Naive thymus-derived CD8-positive, alpha-beta T cell (primary cell): Measurements from ENCODE around the gene PLEKHA7. TPM values are rescaled to one million over a fixed set of nuclear protein-coding genes. Genes with fewer than 3 reads are reported as not detected.

ENCODE experiments used
- ATAC-seq, 2 donors: fragments of 150-1000 bp; cut with Tn5 transposase in 1 of 2; sonication (Bioruptor Pico), chemical (Tn5 transposase) in 1 of 2; 1 replicate in 1 of 2; 2 replicates in 1 of 2; pipeline ENCODE4 v1.10.0; 2021; ENCODE audit warnings: mild to moderate bottlenecking in 2 of 2, moderate library complexity in 2 of 2
- POLR2A ChIA-PET: fragments of 350-600 bp; sonication (Branson Sonifier 250); formaldehyde crosslinking; loops from one replicate; lab custom pipeline; 2021; ENCODE audit warnings: antibody characterized with exemption; lab: Charles Lee
- DNase-seq, 10 donors: peaks; one replicate each; pipeline versions ENCODE4 v3.0.0 to v3.0.0-alpha.2; 2020 to 2022
- H3K27ac Mint-ChIP-seq, 10 donors: one replicate each; pipeline ENCODE4 v1.8.0; 2020 to 2022; ENCODE audit warnings: mild to moderate bottlenecking in 10 of 10, mixed read lengths in 10 of 10, moderate library complexity in 4 of 10, inconsistent platforms in 1 of 10
- H3K27me3 Mint-ChIP-seq, 5 donors: one replicate each; pipeline ENCODE4 v1.8.0; 2021 to 2022; ENCODE audit warnings: mixed read lengths in 5 of 5
- H3K36me3 Mint-ChIP-seq, 3 donors: one replicate each; pipeline ENCODE4 v1.8.0; 2020 to 2022; ENCODE audit warnings: mixed read lengths in 3 of 3, mild to moderate bottlenecking in 2 of 3, inconsistent platforms in 1 of 3
- H3K4me1 Mint-ChIP-seq, 4 donors: one replicate each; pipeline ENCODE4 v1.8.0; 2021 to 2022; ENCODE audit warnings: mixed read lengths in 4 of 4
- H3K4me3 Mint-ChIP-seq, 10 donors: one replicate each; pipeline ENCODE4 v1.8.0; 2020 to 2022; ENCODE audit warnings: mild to moderate bottlenecking in 10 of 10, mixed read lengths in 10 of 10, moderate library complexity in 6 of 10, inconsistent platforms in 1 of 10
- H3K9me3 Mint-ChIP-seq, 9 donors: one replicate each; pipeline ENCODE4 v1.8.0; 2020 to 2022; ENCODE audit warnings: mixed read lengths in 9 of 9, mild to moderate bottlenecking in 3 of 9, inconsistent platforms in 1 of 9, moderate library complexity in 1 of 9
- polyA plus RNA-seq, 3 donors: library from polyadenylated mRNA; unstranded; fragments of 300-500 nt; fragmentation: Illumina TruSeq; gene quantifications; one replicate each; pipeline ENCODE4 v1.2.3, GENCODE V29; 2021
- total RNA-seq, 8 experiments: library from RNA in 2 of 8; stranded (reverse) in 2 of 8; gene quantifications; one replicate each; pipeline ENCODE4 v1.2.3 and lab custom pipeline; 2021 to 2026

PLEKHA7 gene
- total and polyA plus RNA-seq, 5 experiments from 2014 or later = 0.77 to 0.96 TPM; not detected in 3

DNA sequence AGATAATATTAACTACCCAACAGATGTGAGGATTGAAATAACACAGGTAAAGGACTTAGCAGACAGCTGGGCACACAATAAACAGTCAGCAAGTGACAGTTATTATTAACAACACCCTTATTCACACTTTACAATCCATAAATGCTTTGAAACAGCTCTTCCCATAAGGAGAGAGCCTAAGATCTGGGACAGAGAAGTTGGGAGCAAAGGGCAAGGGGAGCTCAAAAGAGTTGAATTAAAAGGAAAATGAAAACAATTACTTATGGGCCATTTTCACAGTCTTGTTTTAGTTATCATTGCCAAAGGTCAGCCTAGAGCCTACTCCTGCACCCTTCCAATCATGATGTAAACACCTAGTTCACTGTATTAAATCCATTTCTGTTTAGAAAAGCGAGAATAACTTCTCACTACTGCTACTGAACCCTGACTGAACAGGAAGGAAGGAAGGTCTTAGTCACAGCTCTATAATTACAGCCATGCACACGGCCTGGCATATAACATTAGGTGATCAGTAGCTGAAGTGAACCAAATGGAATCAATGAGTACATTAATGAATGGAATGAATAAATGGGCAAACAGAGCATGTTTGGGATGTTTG lies 111.3 kb downstream of the PLEKHA7 start:
- Mint-ChIP-seq H3K9me3 (peaks cover 0 to 4% (median 0%) of the 10 kb centered on the region in 9 donors), H3K27ac (peak overlapping the region in 2 of 10 donors; percentile 20 to 25), H3K36me3 (no peaks in the 10 kb centered on the region), H3K27me3 (no peaks in the 10 kb centered on the region), H3K4me3 (no peak overlapping the region), H3K4me1 (peaks cover 0 to 17% (median 3%) of the 10 kb centered on the region in 4 donors)
- POLR2A ChIA-PET = no interaction called here
- no peak for DNase-seq
- ATAC-seq = no peak

DNA sequence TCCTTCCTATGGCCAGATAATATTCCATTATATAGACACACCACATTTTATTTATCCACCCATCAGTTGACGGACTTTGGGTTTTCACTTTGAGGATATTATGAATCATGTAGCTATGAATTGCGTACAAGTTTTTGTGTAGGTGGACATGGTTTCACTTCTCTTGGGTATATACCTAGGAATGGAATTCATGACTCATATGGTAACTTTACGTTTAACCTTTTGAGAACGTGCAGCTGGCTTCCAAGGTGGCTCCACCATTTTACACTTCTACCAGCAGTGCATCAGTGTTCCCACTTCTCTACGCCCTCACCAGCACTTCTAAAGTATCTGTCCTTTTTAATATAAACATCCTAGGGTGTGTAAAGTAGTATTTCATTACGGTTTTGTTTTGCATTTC lies 112.0 kb downstream of the PLEKHA7 start:
- no peak for ATAC-seq
- Mint-ChIP-seq H3K27me3 (no peaks in the 10 kb centered on the region), H3K27ac (no peak overlapping the region), H3K4me3 (no peak overlapping the region), H3K36me3 (no peaks in the 10 kb centered on the region), H3K9me3 (peaks cover 0 to 4% (median 0%) of the 10 kb centered on the region in 9 donors), H3K4me1 (peaks cover 0 to 17% (median 3%) of the 10 kb centered on the region in 4 donors)
- DNase-seq = no peak
- POLR2A ChIA-PET = no interaction called here

DNA sequence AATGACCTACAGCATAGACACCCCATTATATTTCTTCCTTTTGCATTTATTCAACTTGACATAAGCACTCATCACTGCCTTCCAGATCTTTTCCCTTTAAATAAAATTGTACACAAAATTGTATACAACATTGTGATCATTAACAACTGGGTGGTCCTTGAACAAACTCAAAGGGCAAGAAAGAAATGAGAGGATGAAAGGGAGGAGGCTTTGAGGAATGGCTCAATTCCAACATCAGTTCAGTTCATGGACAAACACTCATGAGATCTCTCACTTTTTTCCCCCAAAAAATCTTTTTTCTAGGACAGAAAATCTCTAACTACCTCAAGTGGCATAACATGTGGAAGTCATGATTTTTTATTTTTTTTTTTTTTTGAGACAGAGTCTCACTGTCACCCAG lies 113.7 kb downstream of the PLEKHA7 start:
- H3K4me3 Mint-ChIP-seq = no peak overlapping the region
- no peak overlapping the region for H3K27ac Mint-ChIP-seq
- POLR2A ChIA-PET = no interaction called here
- DNase-seq (no peak), ATAC-seq (no peak)
- H3K9me3 Mint-ChIP-seq = no peaks in the 10 kb centered on the region
- no peaks in the 10 kb centered on the region for H3K36me3 Mint-ChIP-seq
- H3K4me1 Mint-ChIP-seq = peaks cover 0 to 17% (median 3%) of the 10 kb centered on the region in 4 donors
- peaks cover 0 to 13% (median 0%) of the 10 kb centered on the region in 5 donors for H3K27me3 Mint-ChIP-seq

DNA sequence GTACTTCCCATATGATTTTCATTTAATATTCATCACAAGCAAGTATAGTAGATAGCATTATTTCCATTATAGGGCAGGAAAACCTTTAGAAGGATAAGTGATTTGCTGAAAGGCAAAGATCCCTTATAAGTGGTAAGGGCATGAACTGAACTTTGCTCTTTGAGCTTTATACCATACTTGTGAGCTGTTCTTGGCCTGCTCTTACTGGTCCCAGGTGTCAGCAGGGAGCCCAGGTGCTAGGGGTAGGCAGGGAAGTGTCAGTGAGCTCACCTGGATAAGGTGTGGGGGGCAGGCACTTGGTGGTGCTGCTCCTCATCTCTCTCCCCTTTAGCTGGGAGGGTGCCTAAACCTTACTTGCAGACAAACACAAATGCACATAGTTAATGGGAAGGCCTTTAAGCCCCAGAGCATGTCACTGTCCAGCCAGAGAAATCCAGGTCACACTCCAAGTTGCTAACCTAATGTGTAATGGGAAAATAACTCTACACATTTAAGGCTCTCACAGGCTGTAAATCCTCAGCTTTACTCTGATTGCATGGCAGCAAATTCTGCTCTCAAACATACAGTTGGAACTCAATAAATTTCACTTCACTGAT lies 114.4 kb downstream of the PLEKHA7 start:
- H3K4me3 Mint-ChIP-seq = no peak overlapping the region
- no peaks in the 10 kb centered on the region for H3K36me3 Mint-ChIP-seq
- H3K4me1 Mint-ChIP-seq = peaks cover 0 to 17% (median 3%) of the 10 kb centered on the region in 4 donors
- peaks cover 0 to 20% (median 0%) of the 10 kb centered on the region in 5 donors for H3K27me3 Mint-ChIP-seq
- POLR2A ChIA-PET = no interaction called here
- no peaks in the 10 kb centered on the region for H3K9me3 Mint-ChIP-seq
- no peak for DNase-seq
- ATAC-seq = no peak
- no peak overlapping the region for H3K27ac Mint-ChIP-seq

DNA sequence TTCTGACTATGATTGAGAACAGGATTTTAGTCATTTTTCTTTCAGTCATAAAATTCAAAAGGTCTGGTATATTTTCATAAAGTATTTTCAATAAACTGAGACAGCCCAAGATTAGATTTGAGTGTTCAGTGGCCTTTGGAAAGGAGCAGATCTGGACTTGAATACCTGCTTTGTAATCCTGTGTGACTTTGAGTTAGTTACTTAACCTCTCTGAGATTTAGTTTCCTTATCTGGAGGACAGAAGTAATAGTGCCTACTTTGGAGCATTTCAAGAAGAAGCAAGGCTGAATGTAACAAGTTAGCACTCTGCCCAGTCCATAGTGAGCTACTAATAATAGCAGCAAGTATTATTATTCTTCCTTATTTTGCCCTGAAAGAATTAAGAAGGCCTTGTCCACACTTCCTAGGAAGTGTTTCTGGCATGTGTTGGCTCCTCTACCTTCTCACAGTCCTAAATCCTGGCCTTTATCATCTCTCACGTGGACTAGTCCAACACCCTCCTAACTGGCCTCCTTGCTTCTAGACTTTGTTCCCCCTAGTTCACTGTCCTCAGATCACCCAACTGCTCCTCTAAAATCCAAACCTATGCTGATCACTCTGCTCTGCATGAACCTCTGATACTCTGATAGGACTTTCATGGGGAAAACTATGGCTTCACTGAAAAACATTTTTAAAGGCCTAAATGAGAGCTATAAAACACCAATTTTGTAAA lies 115.8 kb downstream of the PLEKHA7 start:
- peaks cover 0 to 13% (median 3%) of the 10 kb centered on the region in 4 donors for H3K4me1 Mint-ChIP-seq
- no peak overlapping the region for H3K4me3 Mint-ChIP-seq
- H3K27ac Mint-ChIP-seq = no peak overlapping the region
- no peaks in the 10 kb centered on the region for H3K36me3 Mint-ChIP-seq
- no peaks in the 10 kb centered on the region for H3K9me3 Mint-ChIP-seq
- DNase-seq (no peak), ATAC-seq (no peak)
- POLR2A ChIA-PET = no interaction called here
- peaks cover 0 to 20% (median 5%) of the 10 kb centered on the region in 5 donors for H3K27me3 Mint-ChIP-seq

DNA sequence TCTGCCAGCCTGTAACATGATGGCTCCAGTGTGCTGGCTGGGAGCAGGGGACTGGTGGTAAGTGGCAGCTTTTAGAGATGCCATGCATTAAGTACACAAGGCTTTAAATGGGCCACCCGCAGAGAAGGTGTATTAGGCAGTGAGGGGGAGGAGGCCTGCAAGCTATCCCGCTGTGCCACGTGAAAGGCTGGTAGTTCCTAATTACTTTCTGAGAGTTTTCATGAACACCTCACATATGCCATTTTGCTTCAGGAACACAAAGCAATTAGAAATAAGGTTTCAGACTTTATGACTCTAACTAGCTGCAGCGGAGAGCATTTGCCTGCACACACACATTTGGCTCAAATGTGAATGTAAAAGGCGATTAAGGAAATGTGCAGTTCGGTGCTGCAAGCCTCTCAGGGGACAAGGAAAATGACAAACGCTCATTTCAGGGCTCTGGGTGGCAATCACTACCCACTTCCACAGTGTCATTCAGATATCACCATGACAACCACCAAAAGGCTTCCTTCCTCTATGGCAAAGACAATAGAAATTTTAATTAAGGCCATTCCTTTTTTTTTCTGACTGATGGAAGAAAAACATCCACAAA lies 116.6 kb downstream of the PLEKHA7 start:
- Mint-ChIP-seq H3K4me3 (no peak overlapping the region), H3K9me3 (no peaks in the 10 kb centered on the region), H3K27ac (peak overlapping the region in 1 of 10 donors; percentile 58), H3K4me1 (peaks cover 0 to 7% (median 0%) of the 10 kb centered on the region in 4 donors), H3K36me3 (no peaks in the 10 kb centered on the region), H3K27me3 (peaks cover 0 to 20% (median 5%) of the 10 kb centered on the region in 5 donors)
- POLR2A ChIA-PET = no interaction called here
- ATAC-seq (no peak), DNase-seq (no peak)

DNA sequence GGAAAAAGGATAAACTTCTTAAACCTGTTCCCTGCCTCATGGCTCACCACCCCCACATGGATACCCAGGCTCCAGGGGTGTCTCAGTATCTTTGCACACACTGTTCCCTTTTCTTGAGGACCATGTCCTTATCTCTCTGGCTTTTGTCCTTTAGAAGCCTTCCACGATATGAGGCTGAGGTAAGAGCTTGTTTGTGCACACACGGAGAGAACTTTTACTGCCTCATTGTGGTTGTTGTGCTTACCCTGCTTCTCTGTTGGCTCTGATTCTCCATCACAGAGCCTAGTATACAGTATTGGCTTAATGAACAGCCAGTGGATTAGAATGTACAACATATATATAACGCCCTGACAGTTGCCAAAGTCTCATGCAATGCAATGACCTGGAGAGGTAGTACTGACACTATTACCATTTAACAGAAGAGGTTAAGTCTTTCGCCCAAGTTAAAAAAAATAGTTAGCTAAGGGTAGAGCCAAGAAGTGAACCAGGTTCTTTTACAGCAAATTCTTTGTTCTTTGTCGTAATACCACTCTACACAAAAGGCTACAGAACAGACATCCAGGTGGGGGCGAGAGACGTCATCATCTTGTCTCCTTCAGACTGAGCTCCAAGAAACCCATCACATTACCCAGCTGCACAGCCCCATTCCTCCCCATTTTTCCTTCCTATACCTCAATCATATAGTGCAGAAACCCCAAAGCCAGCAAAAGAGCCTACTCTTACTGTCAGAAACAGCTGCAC lies 117.3 kb downstream of the PLEKHA7 start:
- Mint-ChIP-seq H3K27ac (peak overlapping the region in 1 of 10 donors; percentile 58), H3K4me3 (no peak overlapping the region), H3K27me3 (peaks cover 0 to 20% (median 5%) of the 10 kb centered on the region in 5 donors), H3K36me3 (no peaks in the 10 kb centered on the region), H3K9me3 (no peaks in the 10 kb centered on the region), H3K4me1 (peaks cover 0 to under 1% (median 0%) of the 10 kb centered on the region in 4 donors)
- POLR2A ChIA-PET = no interaction called here
- DNase-seq (no peak), ATAC-seq (no peak)

DNA sequence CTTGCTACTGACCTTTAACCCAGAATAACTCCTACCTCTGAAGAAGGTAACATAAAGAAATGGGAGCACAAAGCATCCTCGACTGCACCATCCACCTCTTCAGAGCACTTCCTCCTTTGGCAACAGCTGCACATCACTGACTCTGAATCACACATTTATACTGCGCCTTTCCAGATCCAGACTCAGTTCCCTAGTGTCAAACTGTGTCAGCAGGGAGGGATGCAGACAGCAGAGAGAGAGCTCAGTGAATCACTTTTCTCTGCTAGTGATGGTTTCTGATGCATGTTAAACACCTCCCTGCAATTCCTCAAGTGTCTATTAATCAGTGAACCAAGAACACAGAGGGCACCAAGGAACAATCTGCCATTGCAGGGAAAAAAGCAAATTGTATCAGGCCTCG lies 118.9 kb downstream of the PLEKHA7 start:
- POLR2A ChIA-PET = no interaction called here

DNA sequence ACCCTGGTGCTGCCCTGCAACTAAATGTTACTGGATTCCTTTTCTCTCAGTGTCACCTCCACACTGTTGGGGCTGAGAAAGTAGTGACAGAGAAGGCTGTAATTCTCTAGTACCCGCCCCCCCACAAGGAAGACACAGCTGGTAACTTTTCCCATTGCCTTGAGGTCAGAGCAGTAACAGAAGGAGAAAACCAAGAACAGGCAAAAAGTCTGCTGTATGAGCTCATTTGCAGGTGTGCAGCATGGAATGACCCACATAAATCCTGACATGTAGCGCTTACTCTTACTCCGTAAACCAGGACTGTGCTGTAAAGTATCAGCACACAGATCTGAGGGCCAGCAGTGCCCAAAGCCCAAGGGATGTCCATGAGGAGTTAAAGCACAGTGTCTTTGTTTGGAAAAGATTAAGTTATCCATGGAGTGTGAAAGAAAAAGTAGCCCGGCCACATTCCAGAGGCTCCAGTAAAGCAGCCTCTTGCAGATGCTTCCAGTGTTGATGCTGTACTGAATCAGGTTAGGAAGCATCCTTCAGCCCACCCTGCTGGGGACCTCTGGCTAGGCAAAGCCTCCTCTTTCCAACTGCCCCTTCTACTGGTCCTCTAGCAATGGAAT lies 120.7 kb downstream of the PLEKHA7 start:
- Mint-ChIP-seq H3K9me3 (peaks cover 0 to 15% (median 5%) of the 10 kb centered on the region in 9 donors), H3K4me3 (no peak overlapping the region), H3K27me3 (peaks cover 0 to 20% (median 5%) of the 10 kb centered on the region in 5 donors), H3K27ac (no peak overlapping the region), H3K36me3 (no peaks in the 10 kb centered on the region), H3K4me1 (no peaks in the 10 kb centered on the region)
- ATAC-seq (no peak), DNase-seq (no peak)
- POLR2A ChIA-PET = no interaction called here

More for the DNA sequence above, 118.9 kb downstream of the PLEKHA7 start:
- peaks cover 0 to 20% (median 5%) of the 10 kb centered on the region in 5 donors for H3K27me3 Mint-ChIP-seq
- peaks cover 0 to 2% (median 0%) of the 10 kb centered on the region in 9 donors for H3K9me3 Mint-ChIP-seq
- no peaks in the 10 kb centered on the region for H3K36me3 Mint-ChIP-seq
- no peak overlapping the region for H3K27ac Mint-ChIP-seq
- DNase-seq = no peak
- ATAC-seq = no peak
- H3K4me3 Mint-ChIP-seq = no peak overlapping the region
- no peaks in the 10 kb centered on the region for H3K4me1 Mint-ChIP-seq

DNA sequence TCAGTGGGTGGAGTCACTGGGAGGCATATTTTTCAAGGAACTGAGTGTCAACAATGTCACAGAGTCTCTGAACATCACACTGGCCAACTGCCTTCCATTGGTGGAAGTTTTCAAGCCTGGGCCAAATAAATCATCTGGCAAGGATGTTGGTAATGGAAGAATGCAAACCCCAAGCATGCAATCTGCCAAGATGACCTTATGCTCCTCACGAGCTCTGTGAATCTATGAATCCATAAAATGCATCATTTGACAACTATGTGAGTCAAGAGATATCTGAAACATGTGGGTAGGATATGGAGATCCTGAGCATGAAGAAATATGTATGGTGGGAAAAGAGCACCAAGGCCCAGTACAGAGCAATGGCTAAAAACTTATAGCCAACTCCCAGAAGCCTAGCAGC lies 122.2 kb downstream of the PLEKHA7 start:
- no peak for DNase-seq
- POLR2A ChIA-PET = no interaction called here
- Mint-ChIP-seq H3K4me3 (no peak overlapping the region), H3K27me3 (peaks cover 0 to 20% (median 5%) of the 10 kb centered on the region in 5 donors), H3K36me3 (no peaks in the 10 kb centered on the region), H3K4me1 (no peaks in the 10 kb centered on the region), H3K27ac (no peak overlapping the region), H3K9me3 (peaks cover 0 to 17% (median 8%) of the 10 kb centered on the region in 9 donors)
- ATAC-seq = no peak

DNA sequence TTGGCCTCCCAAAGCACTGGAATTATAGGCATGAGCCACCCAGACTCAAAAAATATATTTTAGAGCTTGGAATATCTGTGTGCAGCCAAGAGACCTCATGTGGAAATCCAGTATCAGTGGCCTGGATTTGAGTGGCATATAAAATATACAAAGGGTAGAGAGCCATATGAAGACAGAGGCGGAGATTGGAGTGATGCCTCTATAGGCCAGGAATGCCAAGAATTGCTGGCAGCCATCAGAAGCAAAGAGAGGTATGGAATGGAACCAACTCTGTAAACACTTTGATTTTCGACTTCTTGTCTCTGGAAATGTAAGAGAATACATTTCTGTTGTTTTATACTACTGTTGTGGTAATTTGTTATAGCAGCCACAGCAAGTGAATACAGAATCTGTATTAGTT lies 123.0 kb downstream of the PLEKHA7 start:
- Mint-ChIP-seq H3K27me3 (peaks cover 0 to 14% (median 5%) of the 10 kb centered on the region in 5 donors), H3K27ac (no peak overlapping the region), H3K36me3 (peaks cover 0 to 3% (median 0%) of the 10 kb centered on the region in 3 donors), H3K9me3 (peaks cover 0 to 21% (median 10%) of the 10 kb centered on the region in 9 donors), H3K4me1 (no peaks in the 10 kb centered on the region), H3K4me3 (no peak overlapping the region)
- ATAC-seq (no peak), DNase-seq (no peak)
- POLR2A ChIA-PET = no interaction called here

DNA sequence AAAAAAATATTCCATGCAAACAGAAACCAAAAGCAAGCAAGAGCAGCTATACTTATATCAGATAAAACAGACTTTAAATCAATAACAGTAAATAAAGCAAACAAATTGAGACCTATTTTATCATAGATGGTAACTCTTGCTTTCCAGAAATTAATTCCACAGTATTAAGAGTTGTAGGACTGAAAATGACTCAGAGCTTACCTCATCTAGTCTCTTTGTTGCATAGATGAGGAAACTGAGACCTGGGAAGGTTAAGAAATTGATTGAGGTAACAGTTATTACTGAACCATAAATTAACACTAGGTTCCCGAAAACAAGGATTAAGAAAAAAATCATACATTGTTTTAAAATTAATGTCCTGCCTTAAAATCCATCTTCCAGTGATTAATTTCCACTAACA lies 123.8 kb downstream of the PLEKHA7 start:
- Mint-ChIP-seq H3K4me1 (no peaks in the 10 kb centered on the region), H3K27ac (no peak overlapping the region), H3K9me3 (peaks cover 0 to 21% (median 11%) of the 10 kb centered on the region in 9 donors), H3K4me3 (no peak overlapping the region), H3K27me3 (peaks cover 0 to 7% (median 3%) of the 10 kb centered on the region in 5 donors), H3K36me3 (peaks cover 0 to 3% (median 0%) of the 10 kb centered on the region in 3 donors)
- POLR2A ChIA-PET = no interaction called here
- DNase-seq (no peak), ATAC-seq (no peak)
